Sigmoid colon (tissue), 7 donors: ENCODE measurements around the gene TMEM109. TPM values are rescaled to one million over a fixed set of nuclear protein-coding genes. Genes with fewer than 3 reads are reported as not detected.

Experiments
- DNase-seq: peaks from one replicate; pipeline ENCODE4 v3.0.0-alpha.2; 2019
- H3K27ac ChIP-seq, 4 donors: fragments of 200-600 bp; sonication (generic); one replicate each; pipeline ENCODE4 v1.5.1; 2016 to 2019; ENCODE audit warnings: mild to moderate bottlenecking in 1 of 4
- H3K27me3 ChIP-seq, 3 donors: fragments of 200-600 bp; sonication (generic); one replicate each; pipeline ENCODE4 v1.5.1; 2019; ENCODE audit warnings: mild to moderate bottlenecking in 1 of 3
- H3K36me3 ChIP-seq, 4 donors: fragments of 200-600 bp; sonication (generic); one replicate each; pipeline ENCODE4 v1.5.1; 2016 to 2019
- H3K4me1 ChIP-seq, 4 donors: fragments of 200-600 bp; sonication (generic); one replicate each; pipeline ENCODE4 v1.5.1; 2017 to 2019
- H3K4me3 ChIP-seq, 4 donors: fragments of 200-600 bp; sonication (generic); one replicate each; pipeline ENCODE4 v1.5.1; 2017 to 2019; ENCODE audit warnings: mild to moderate bottlenecking in 2 of 4, moderate library complexity in 1 of 4
- H3K9me3 ChIP-seq, 4 donors: fragments of 200-600 bp in 3 of 4; sonication (generic) in 3 of 4; one replicate each; pipeline versions ENCODE4 v1.5.1 to v1.6.1; 2013 to 2019
- EP300 ChIP-seq, 4 donors: sonication (generic); formaldehyde crosslinking; IDR thresholded peaks; one replicate each; pipeline ENCODE4 v1.6.1; 2017; ENCODE audit warnings: antibody characterized with exemption in 4 of 4
- POLR2A ChIP-seq, 2 donors: fragments of 450-650 bp; IDR thresholded peaks; one replicate each; pipeline ENCODE4 v1.6.1; 2016; ENCODE audit warnings: antibody characterized with exemption in 2 of 2, mild to moderate bottlenecking in 2 of 2, moderate library complexity in 2 of 2
- POLR2AphosphoS5 ChIP-seq, 4 donors: sonication (generic); formaldehyde crosslinking; IDR thresholded peaks; one replicate each; pipeline ENCODE4 v1.6.1; 2017; ENCODE audit warnings: antibody characterized with exemption in 4 of 4
- WGBS, 2 donors: extraction: QIAGEN DNeasy Blood & Tissue Kit; methylation state at CpG; one replicate each; pipeline ENCODE4 v1.1.7; 2013; 5-methylcytosine and 5-hydroxymethylcytosine counted together
- intact Hi-C: fragments of 100-400 bp; cut with DNase I; formaldehyde crosslinking; loops from one replicate; pipeline ENCODE4 v1.15.1; 2023
- polyA plus RNA-seq, 3 donors: library from polyadenylated mRNA; stranded (reverse); fragments of 200-250 nt; gene quantifications; one replicate each; pipeline ENCODE4 v1.2.3, GENCODE V29; 2013
- total RNA-seq, 4 donors: library from RNA; depleted of rRNA; stranded (reverse); fragments of >200 nt; gene quantifications; one replicate each; pipeline ENCODE4 v1.1.0, GENCODE V29; 2016
- TF ChIP-seq, protein P1 (sequence below), 4 experiments: fragments of 450-650 bp in 3 of 4; fragments of 200-600 bp in 1 of 4; IDR thresholded peaks; one replicate each; pipeline ENCODE4 v1.5.1; 2016 to 2019; ENCODE audit warnings: antibody characterized with exemption in 4 of 4, mild to moderate bottlenecking in 3 of 4, moderate library complexity in 2 of 4
- donor health status: healthy with polysubstance abuse.
- donor health status: Bipolar disorder and iron deficiency.
- donor health status: healthy.

TMEM109 gene
- total and polyA plus RNA-seq, 7 donors = 16.2 to 115 (median 86.2) TPM

DNA sequence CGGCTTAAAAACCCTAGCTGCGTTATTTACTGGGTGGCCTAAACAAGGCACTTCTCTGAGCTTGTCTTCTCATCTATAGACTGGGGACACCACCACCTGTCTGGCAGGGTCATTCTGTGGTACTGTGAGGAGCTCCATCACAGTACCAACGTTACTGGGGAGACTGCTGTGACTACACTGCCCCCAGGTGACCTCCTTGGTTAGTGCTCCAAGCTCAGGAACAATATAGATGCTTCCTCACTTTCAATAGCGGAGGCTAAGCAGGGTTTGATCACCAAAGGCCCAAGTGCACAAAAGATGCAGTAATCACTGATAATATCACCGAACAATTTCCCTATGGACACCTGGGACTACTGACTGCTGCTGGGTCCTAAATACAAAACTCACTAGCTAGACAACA, 26.4 kb upstream of the TMEM109 start:
- H3K27ac ChIP-seq = no peak overlapping the region
- H3K36me3 ChIP-seq = peaks cover 0 to 28% (median 4%) of the 10 kb centered on the region in 4 donors
- no peaks in the 10 kb centered on the region for H3K4me1 ChIP-seq
- intact Hi-C loops = no loop called here
- H3K9me3 ChIP-seq = no peaks in the 10 kb centered on the region
- no peaks in the 10 kb centered on the region for H3K27me3 ChIP-seq
- no peak for DNase-seq
- H3K4me3 ChIP-seq = no peak overlapping the region
- TF ChIP-seq POLR2AphosphoS5 (IDR thresholded peaks at IDR 0.05) = no peak
- TF ChIP-seq, protein P1, sequence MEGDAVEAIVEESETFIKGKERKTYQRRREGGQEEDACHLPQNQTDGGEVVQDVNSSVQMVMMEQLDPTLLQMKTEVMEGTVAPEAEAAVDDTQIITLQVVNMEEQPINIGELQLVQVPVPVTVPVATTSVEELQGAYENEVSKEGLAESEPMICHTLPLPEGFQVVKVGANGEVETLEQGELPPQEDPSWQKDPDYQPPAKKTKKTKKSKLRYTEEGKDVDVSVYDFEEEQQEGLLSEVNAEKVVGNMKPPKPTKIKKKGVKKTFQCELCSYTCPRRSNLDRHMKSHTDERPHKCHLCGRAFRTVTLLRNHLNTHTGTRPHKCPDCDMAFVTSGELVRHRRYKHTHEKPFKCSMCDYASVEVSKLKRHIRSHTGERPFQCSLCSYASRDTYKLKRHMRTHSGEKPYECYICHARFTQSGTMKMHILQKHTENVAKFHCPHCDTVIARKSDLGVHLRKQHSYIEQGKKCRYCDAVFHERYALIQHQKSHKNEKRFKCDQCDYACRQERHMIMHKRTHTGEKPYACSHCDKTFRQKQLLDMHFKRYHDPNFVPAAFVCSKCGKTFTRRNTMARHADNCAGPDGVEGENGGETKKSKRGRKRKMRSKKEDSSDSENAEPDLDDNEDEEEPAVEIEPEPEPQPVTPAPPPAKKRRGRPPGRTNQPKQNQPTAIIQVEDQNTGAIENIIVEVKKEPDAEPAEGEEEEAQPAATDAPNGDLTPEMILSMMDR (IDR thresholded peaks at IDR 0.05) = peak in 2 of 4 experiments; percentile 27 to 28
- WGBS, 2 donors = 38 to 61% methylated on average over 5 of the region's 5 CpGs

DNA sequence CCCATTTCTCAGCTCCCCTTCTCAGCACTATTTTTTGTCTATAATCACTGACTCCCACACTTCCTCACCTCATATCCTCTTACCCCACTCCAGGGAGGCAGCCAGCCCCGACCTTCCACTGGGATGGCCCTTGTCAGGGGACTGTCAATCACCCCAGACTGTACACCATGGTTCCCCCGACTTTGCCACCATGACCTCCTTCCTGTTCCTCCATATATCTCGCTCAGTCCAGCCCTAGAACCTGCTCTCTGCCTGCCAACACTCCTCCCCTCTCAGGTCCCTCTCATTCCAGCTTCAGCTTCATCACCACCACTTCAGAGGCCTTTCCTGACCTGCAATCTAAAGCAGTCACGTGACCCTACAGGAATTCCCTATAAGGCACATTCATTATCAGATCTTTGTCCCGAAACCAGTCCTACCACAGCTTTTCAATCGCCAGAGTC, 24.1 kb upstream of the TMEM109 start:
- H3K27ac ChIP-seq = no peak overlapping the region
- no peak overlapping the region for H3K4me3 ChIP-seq
- intact Hi-C loops = no loop called here
- H3K27me3 ChIP-seq = no peaks in the 10 kb centered on the region
- WGBS, 2 donors = 51 to 55% methylated on average over 6 of the region's 6 CpGs
- peaks cover 3 to 50% (median 10%) of the 10 kb centered on the region in 4 donors for H3K36me3 ChIP-seq
- TF ChIP-seq, protein P1 (IDR thresholded peaks at IDR 0.05) = no peak
- no peak for TF ChIP-seq POLR2A (IDR thresholded peaks at IDR 0.05)
- DNase-seq = no peak
- no peaks in the 10 kb centered on the region for H3K9me3 ChIP-seq
- H3K4me1 ChIP-seq = no peaks in the 10 kb centered on the region

DNA sequence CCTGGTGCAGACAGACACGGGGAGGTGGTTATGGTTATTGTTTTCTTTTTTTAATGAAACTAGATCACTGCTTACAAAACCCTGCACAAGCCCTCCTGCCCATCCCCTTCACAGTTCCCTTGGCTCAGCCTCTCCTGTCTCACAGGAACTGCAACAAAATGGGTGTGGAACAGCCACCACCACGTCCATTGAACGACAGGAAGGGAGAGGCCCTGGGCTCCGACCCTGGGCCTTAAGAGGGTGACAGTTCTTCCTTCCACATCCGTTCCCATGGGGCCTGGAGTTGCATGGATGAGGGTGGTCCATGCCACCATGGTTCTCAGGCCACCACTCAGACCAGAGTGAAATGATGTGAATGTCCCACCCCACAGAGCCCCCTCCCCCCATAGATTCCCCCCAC, 23.3 kb upstream of the TMEM109 start:
- Histone ChIP-seq H3K27ac (no peak overlapping the region), H3K4me3 (no peak overlapping the region), H3K36me3 (peaks cover 6 to 58% (median 18%) of the 10 kb centered on the region in 4 donors), H3K9me3 (no peaks in the 10 kb centered on the region), H3K4me1 (no peaks in the 10 kb centered on the region), H3K27me3 (no peaks in the 10 kb centered on the region)
- DNase-seq = no peak
- intact Hi-C loops = no loop called here
- 46 to 59% methylated on average over 5 of the region's 5 CpGs for WGBS, 2 donors
- no peak for TF ChIP-seq POLR2A (IDR thresholded peaks at IDR 0.05)
- TF ChIP-seq POLR2AphosphoS5 (IDR thresholded peaks at IDR 0.05) = no peak
- TF ChIP-seq, protein P1 (IDR thresholded peaks at IDR 0.05) = no peak
- no peak for TF ChIP-seq EP300 (IDR thresholded peaks at IDR 0.05)

DNA sequence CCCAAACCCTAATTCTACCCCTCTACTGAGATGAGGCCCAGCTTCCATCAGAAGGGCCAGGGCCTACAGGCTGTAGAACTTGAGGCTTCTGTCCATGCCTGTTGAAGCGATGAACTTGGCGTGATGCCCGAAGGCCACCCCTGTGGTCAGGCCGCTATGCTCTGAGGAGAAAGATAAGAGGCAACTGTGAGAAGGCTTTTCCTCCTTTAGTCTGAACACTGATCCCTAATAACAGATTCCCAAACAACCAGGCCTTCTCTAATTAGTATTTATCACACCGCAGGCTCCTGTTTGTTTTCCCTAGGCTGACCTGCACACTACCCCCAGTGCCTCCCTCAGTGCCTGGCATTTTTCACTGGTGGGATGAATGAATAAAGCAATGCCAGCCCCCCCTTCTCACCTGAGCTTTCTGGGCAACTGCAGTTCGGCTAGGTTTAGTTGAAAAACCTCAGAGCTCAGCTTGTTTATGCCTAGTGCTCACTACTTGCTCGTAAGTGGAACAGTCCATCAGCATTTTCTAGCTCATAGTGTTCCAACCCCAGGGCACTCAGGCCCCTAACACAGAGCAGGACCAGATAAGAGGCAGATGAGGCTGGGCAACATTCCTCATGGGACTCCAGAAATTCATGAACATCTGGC, 22.7 kb upstream of the TMEM109 start:
- Histone ChIP-seq H3K9me3 (no peaks in the 10 kb centered on the region), H3K36me3 (peaks cover 11 to 63% (median 22%) of the 10 kb centered on the region in 4 donors), H3K4me3 (no peak overlapping the region), H3K27ac (no peak overlapping the region), H3K4me1 (no peaks in the 10 kb centered on the region), H3K27me3 (no peaks in the 10 kb centered on the region)
- intact Hi-C loops = no loop called here
- no peak for DNase-seq
- 83 to 93% methylated on average over 7 of the region's 7 CpGs for WGBS, 2 donors
- TF ChIP-seq POLR2A (IDR thresholded peaks at IDR 0.05) (no peak), POLR2AphosphoS5 (IDR thresholded peaks at IDR 0.05) (no peak), EP300 (IDR thresholded peaks at IDR 0.05) (no peak)
- TF ChIP-seq, protein P1 (IDR thresholded peaks at IDR 0.05) = no peak

DNA sequence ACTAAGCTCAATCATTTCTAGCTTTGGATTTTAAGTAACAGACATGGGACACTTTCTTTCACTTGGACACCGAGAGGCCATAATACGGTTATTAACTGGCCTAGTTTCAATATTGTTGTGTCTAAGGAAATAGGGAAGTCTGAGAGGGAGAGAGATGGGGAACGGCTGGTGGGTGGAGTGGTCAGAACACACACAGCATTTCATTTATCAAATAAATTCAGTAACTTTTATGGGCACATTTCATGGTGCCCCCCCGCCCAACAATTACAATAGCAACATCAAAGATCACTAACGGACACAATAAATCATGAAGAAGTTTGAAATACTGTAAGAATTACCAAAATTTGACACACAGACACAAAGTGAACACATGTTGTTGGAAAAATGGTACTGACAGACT, 18.3 kb upstream of the TMEM109 start:
- no peak for DNase-seq
- intact Hi-C loops = no loop called here
- no peak overlapping the region for H3K4me3 ChIP-seq
- no peaks in the 10 kb centered on the region for H3K27me3 ChIP-seq
- TF ChIP-seq POLR2A (IDR thresholded peaks at IDR 0.05) = no peak
- TF ChIP-seq, protein P1 (IDR thresholded peaks at IDR 0.05) = no peak
- no peak for TF ChIP-seq POLR2AphosphoS5 (IDR thresholded peaks at IDR 0.05)
- no peak for TF ChIP-seq EP300 (IDR thresholded peaks at IDR 0.05)
- peaks cover 49 to 88% (median 56%) of the 10 kb centered on the region in 4 donors for H3K36me3 ChIP-seq
- no peaks in the 10 kb centered on the region for H3K9me3 ChIP-seq
- H3K27ac ChIP-seq = no peak overlapping the region
- H3K4me1 ChIP-seq = peaks cover 0 to 6% (median 2%) of the 10 kb centered on the region in 4 donors
- 80 to 81% methylated on average over 5 of the region's 5 CpGs for WGBS, 2 donors
